ENCODE data around the gene ERVK3-1. TPM values are rescaled to one million over a fixed set of nuclear protein-coding genes. Genes with fewer than 3 reads are reported as not detected.

Gene ERVK3-1
- total and polyA plus RNA-seq, 2 of the 13 experiments (the other 11 are each of a cell fraction or from before 2014, with no cell fraction given), result 28.5 to 38.7 TPM

GRCh38 chr19:58362272-58362994 is 57.3 kb downstream of the ERVK3-1 start, which contains the start of gene ZNF497:
TSS of gene ZNF497 (minus strand) at chr19:58362751. CDS start at chr19:58357635, 5,116 bp downstream.
- POLR2A ChIA-PET, result interaction anchor here (0.7 to 2.4 kb wide), 34 partner anchors 8 to 213 kb away, joined by 3 to 33 read pairs (median 6); partner anchors contain the start of genes CHMP2A, ERVK3-1, RPS5 and SLC27A5
- peak; percentile 97 for TF ChIP-seq GABPB1 (CRISPR knock-in tag; IDR thresholded peaks at IDR 0.05)
- no peak; the same call in 1 of the 2 replicates for TF ChIP-seq BRD4 (CRISPR knock-in tag; IDR thresholded peaks at IDR 0.05)
- peak; percentile 72; the same call in 1 of the 2 replicates for TF ChIP-seq ZNF230 (CRISPR knock-in tag; IDR thresholded peaks at IDR 0.05)
- peak; percentile 79; the same call in 1 of the 2 replicates for TF ChIP-seq ZNF414 (CRISPR knock-in tag; IDR thresholded peaks at IDR 0.05)
- peak; percentile 96 for TF ChIP-seq THAP11 (CRISPR knock-in tag; IDR thresholded peaks at IDR 0.05)
- TF ChIP-seq SALL2 (CRISPR knock-in tag; IDR thresholded peaks at IDR 0.05), result 0 out of 2 replicates have a peak, but pooled peaks have one; percentile 33
- peak; percentile 66 for TF ChIP-seq ZNF781 (CRISPR knock-in tag; IDR thresholded peaks at IDR 0.05; ENCODE audit: borderline replicate concordance, not compliant biosample characterization)
- no peak; the same call in 1 of the 2 replicates for TF ChIP-seq SNAPC2 (CRISPR knock-in tag; IDR thresholded peaks at IDR 0.05)
- TF ChIP-seq POLR2AphosphoS5 (IDR thresholded peaks at IDR 0.05; ENCODE audit: low read depth, low read length), result peak; percentile 79
- TF ChIP-seq TOE1 (CRISPR knock-in tag; IDR thresholded peaks at IDR 0.05), result 0 out of 2 replicates have a peak, but pooled peaks have one; percentile 27
- peak; percentile 84 for TF ChIP-seq FOXJ3 (CRISPR knock-in tag; IDR thresholded peaks at IDR 0.05; ENCODE audit: borderline replicate concordance)
- peak; percentile 58; the same call in 1 of the 2 replicates for TF ChIP-seq ZNF275 (CRISPR knock-in tag; IDR thresholded peaks at IDR 0.05; ENCODE audit: borderline replicate concordance)
- 0 out of 2 replicates have a peak, but pooled peaks have one; percentile 9 for TF ChIP-seq SIX4 (CRISPR knock-in tag; IDR thresholded peaks at IDR 0.05)
- TF ChIP-seq ESRRA (CRISPR knock-in tag; IDR thresholded peaks at IDR 0.05; ENCODE audit: low read depth), result peak; percentile 26; the same call in 1 of the 2 replicates
- TF ChIP-seq NCOR1 (IDR thresholded peaks at IDR 0.05; ENCODE audit: borderline replicate concordance, low read length), result no peak
- TF ChIP-seq ZSCAN21 (CRISPR knock-in tag; IDR thresholded peaks at IDR 0.05; ENCODE audit: borderline replicate concordance), result no peak
- TF ChIP-seq MLXIP (CRISPR knock-in tag; IDR thresholded peaks at IDR 0.05; ENCODE audit: borderline replicate concordance), result peak; percentile 57; the same call in 1 of the 2 replicates
- peak; percentile 86 for TF ChIP-seq KDM5A (IDR thresholded peaks at IDR 0.05; ENCODE audit: borderline replicate concordance, low read length)
- peak; percentile 92 for TF ChIP-seq YEATS2 (CRISPR knock-in tag; IDR thresholded peaks at IDR 0.05; ENCODE audit: borderline replicate concordance)

More at GRCh38 chr19:58362272-58362994, 57.3 kb downstream of the ERVK3-1 start, which contains the start of gene ZNF497:
- Histone ChIP-seq H3K4me3 (replicated peaks in 1 of 3; ENCODE audit: insufficient read depth in 1 of 3, low read depth in 2 of 3, low read length in 3 of 3) (peak within 1 kb of the TSS; percentile 76 to 92 (median 80)), H4K20me1 (ENCODE audit: insufficient read depth, low read length) (no peaks in the 10 kb centered on the region), H3K9me3 (ENCODE audit: low read length) (no peaks in the 10 kb centered on the region), H3K27ac (ENCODE audit: extremely low read length, insufficient read depth, low read length) (peak within 1 kb of the TSS; percentile 97), H3K36me3 (replicated peaks in 1 of 2; ENCODE audit: control insufficient read depth in 1 of 2, insufficient read depth in 2 of 2, low read length in 2 of 2) (no peaks in the 10 kb centered on the region), H3K27me3 (ENCODE audit: control insufficient read depth in 1 of 2, insufficient read depth in 2 of 2, low read length in 2 of 2) (no peaks in the 10 kb centered on the region), H3K79me2 (ENCODE audit: insufficient read depth, low read length) (no peaks in the 10 kb centered on the region), H3K4me1 (ENCODE audit: insufficient read depth, low read length) (peaks cover 11% of the 10 kb centered on the region), H3K4me2 (ENCODE audit: low read depth, low read length) (peak within 1 kb of the TSS; percentile 83), H3K9ac (ENCODE audit: insufficient read depth, low read depth, low read length) (peak within 1 kb of the TSS; percentile 98), H2AFZ (ENCODE audit: low read length) (no peak within 1 kb of the TSS)
- peak; percentile 80 for FAIRE-seq
- TSS peak; percentile 69 for BruUV-seq (replicated peaks)
- intact Hi-C loops (cut with micrococcal nuclease; ENCODE audit: unreplicated experiment) (loop anchor here (2.0 kb wide), 1 partner anchor 18 kb away; the partner anchor contains the start of gene ZNF837), in situ Hi-C loops (cut with HindIII; ENCODE audit: extremely low pct_ligation_motif_present, low pct_unique_long_range_greater_than_20kb) (no loop called here)
- peak; percentile 91 for DNase-seq (ENCODE audit: low spot score)
- CTCF ChIA-PET (ENCODE audit: low intra/inter-chr PET ratio, low total read pairs), result no interaction called here
- whole genome bisulfite sequencing (ENCODE audit: low lambda C conversion rate), result under 1% methylated on average over 21 of the region's 74 CpGs
- peak; percentile 96 for ATAC-seq
